ENCODE results near the gene SYTL3.
A peak's percentile ranks its signal among the peaks of the same experiment; 100 is the strongest.
"Not testable (repeated sequence)": the region's sequence is repeated elsewhere in the genome, so short reads cannot be mapped to it uniquely, and the experiment has no call there.

Gene SYTL3

DNA sequence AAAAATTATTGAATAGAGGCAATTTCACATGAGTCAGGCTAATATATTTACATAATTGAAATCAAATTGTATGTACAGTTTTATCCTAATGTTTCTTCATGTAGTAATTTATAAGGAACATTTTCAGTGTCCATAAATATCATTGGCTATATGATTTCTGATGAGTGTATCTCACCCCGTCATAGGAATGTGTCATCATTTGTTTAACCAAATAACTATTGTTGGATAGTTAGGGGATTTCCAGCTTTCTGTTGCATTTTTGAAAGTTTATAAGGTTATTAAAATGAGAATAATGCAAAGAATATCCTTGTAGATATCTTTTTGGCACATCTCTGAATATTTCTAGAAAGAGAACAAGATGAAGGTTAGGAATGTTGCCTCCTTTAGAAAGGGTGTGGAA, 39.0 kb downstream of the SYTL3 start:
- no peak for DNase-seq (ENCODE audit: low read depth in 3 of 3)

DNA sequence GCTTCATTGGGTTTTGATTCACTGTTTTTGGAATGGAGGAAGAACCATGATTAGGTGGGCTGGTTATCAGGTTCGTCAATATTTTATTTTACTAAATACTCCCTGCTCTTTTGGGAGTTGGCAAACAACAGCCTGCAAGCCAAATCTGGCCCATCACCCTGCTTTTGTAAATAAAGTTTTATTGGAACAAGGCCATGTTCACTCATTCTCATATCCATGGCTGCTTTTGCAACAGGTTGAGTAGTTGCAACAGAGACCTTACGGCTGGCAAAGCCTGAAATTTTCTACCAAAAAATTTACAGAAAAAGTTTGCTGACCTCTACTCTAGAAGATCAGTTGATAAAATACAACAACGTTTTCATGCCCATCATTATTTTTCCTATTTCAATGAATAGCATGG, 45.1 kb downstream of the SYTL3 start:
- no peak for DNase-seq (ENCODE audit: low read depth in 3 of 3)

DNA sequence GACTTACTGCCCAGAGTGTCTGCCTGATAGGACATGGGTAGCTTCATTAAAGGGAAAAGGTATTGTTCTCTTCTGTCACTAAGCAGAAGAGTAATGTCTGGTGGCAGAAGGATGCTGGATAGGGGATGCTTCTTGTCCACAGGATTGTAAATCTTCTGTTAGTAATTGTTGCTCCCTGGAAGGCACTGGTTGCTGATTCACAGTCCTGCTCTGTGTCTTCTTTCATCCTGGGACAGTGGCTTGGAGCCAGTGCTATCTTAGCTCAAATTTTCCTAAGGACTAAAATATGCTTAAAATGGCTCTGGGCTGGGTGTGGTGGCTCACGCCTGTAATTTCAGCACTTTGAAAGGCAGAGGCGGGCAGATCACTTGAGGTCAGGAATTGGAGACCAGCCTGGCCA, 48.0 kb downstream of the SYTL3 start:
- no peak for DNase-seq (ENCODE audit: low read depth in 3 of 3)

DNA sequence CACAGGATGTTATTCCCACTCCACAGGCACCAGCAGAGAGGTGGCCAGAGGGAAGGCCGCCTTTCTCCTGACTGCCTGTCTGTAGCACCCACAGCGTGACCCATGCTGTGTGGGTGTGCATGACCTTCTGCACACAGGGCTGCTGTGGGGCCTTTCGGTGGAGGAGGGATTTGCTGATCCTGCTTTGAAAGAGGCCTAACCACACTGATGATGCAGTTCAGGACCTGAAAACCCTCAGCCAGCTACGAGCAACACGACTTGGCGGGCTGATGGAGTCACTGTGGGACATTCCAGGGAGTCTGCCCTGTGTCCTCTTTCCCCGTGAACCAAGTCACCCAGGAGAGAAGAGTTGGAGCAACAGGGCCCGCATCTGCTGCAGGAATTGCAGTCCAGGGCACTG, 49.1 kb downstream of the SYTL3 start:
- no peak for DNase-seq (ENCODE audit: low read depth in 3 of 3)

DNA sequence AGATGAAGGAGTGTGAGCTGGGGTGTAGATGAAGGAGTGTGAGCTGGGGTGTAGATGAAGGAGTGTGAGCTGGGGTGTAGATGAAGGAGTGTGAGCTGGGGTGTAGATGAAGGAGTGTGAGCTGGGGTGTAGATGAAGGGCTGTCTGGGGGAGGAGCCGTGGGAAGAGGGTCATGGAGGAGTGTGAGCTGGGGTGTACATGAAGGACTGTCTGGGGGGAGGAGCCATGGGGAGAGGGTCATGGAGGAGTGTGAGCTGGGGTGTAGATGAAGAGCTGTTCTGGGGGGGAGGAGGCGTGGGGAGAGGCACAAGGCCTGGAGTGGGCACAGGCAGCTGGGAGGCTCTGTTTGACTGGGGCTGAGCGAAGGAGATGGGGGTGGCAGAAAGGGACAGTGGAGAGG, 51.4 kb downstream of the SYTL3 start:
- DNase-seq (ENCODE audit: low read depth in 3 of 3), result not testable (repeated sequence)

DNA sequence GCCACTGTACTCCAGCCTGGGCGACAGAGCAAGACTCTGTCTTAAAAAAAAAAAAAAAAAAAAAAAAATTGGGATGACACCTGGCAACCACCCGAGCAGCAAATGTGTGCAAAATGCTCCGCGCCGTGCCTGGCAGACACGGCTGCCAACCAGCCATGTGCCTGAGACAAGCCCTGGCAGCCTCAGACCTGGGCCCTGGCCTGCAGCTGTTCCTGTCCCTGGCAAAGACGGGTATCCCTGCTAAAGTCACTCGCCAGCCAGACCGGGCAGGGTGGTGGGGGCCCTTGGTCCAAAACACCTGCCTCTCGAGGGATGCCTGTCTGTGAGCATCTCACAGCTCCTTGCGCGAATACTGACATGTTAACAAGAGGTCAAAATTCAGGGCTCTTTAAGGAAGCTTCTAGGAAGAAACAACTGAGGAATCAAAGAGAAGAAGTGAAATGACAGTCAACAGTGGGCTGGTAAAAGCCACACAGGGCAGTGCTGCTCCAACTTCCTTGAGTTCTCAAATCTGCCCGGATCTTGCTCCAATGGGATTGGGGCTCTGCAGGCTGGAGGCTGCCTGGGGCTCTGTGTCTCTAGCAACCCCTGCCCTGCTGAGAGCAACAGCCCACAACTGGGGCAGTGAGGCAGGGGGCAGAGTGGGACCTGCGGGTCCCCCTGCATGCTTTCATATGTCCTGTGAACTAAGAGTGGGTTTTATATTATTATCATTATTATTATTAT, 53.4 kb downstream of the SYTL3 start:
- DNase-seq (ENCODE audit: low read depth in 3 of 3), result no peak

DNA sequence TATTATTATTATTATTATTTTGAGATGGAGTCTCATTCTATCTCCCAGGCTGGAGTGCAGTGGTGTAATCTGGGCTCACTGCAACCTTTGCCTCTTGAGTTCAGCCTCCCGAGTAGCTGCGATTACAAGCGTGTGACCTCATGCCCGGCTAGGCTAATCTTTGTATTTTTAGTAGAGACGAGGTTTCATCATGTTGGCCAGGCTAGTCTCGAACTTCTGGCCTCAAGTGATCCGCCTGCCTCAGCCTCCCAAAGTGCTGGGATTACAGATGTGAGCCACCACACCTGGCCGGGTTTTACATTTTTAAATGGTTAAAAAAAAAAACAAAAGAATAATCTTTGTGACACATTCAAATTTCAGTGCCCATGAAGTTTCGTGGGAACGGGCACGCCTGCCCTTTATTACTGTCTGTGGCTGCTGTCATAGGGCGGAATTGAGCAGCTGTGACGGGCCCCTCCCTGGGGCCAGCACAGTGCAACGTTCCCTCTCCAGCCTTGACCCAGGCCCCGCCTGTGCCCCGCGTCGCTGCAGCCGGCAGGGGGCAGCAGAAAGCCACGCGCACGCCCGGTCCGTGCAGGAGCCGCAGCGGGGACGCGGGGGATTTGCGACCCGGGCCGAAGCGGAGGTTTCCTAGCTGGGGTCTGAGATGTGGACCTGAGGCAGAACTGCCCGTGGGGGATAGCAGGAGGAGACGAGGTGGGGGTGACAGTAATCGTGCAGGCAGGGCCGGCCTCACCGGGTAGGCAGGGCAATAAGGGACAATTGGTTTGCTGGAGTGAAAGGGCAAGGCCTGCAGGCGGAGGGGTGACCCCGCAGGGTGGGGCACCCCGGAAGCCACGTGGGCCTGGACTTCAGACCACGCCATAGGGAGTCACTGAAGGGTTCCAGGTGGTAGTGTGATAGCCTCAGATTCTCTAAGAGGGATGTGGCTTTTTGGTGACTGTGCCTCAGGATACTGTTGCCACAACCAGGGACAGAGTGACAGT, 54.3 kb downstream of the SYTL3 start:
- peak; percentile 54 to 67 (median 58) for DNase-seq (ENCODE audit: low read depth in 3 of 3)

DNA sequence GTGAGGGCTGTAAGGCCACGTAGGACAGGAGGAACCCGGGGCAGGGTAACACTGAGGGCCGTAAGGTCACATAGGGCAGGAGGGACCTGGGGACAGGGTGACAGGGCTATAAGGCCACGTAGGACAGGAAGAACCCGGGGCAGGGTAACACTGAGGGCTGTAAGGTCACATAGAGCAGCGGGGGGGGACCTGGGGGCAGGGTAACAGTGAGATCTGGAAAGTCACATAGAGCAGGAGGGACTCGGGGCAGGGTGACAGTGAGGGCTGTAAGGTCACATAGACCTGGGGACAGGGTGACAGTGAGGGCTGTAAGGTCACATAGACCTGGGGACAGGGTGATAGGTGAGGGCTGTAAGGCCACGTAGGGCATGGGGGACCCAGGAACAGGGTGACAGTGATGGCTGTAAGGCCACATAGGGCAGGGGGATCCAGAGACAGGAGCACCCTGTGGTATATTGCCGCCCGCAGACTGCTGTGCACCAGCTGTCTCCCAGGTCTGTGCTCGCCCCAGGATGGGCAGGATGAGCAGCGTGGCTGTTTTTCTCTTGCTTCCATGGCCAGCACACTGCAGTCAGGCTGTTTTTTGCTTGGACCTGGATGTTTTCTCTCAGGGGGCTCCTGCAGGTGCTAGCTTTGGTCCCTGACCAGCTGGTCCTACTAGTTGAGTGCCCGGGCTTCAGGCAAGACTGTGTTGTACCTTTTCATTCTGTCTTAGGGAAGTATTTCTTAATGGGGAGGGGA, 55.7 kb downstream of the SYTL3 start:
- no peak for DNase-seq (ENCODE audit: low read depth in 3 of 3)

DNA sequence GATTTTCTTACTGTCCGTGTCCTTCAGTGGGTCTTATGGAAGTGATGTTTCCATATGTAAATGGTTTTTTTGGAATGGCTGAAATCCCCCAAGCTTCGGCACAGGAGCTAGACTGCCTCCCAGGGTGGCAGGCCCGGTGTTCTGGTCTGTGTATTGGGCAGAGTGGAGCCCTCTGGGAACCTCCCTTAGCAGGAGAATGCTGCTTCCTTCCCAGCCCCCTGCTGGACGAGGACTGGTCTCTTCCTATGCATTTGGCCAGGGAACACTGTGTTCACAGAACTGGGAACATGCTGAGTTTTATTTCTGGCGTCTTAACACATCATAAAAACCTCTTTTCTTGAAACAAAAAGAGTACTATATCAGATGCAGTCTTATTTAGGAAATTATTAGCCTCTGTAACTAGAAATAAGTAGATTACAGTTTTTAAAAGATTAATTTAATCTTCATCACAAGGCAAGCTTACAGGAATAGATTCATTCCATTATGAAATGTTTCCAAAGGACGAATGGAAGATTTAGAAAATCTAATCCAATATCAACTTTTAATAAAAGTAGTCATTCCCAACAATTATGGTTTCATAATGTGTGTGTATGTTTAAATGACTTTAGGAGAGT, 56.6 kb downstream of the SYTL3 start:
- no peak for DNase-seq (ENCODE audit: low read depth in 3 of 3)

DNA sequence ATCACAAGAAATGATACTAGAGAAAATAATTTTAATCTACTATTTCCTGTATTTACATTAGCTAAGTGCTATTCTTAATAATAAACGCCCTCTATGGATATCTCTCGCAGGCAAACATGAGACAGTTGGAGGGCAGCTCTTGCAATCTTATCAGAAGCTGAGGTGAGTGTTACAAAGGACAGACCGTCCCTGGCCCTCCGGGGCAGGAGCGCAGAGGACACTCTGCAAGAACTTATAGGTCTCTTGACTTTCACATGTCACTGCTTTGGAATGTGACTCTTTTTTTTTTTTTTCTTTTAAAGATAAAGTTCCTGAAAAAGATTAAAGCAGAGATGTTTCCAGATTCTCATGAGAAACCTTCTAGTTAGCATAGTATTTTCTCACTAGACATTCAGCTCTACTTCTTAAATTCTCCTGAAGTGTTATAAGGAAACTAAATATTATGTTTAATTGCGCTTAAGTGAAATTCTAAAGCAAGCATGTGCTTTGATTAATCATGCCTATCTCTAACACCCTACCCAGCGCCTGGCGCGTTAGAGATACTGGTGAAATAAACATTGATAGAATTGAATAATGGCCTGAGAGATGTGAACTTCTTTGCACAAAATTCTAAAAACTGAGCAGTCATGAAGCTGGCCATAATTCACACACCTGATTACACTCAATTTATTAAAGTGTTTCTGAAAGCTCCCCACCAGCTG, 57.4 kb downstream of the SYTL3 start:
- DNase-seq (ENCODE audit: low read depth in 3 of 3), result no peak

DNA sequence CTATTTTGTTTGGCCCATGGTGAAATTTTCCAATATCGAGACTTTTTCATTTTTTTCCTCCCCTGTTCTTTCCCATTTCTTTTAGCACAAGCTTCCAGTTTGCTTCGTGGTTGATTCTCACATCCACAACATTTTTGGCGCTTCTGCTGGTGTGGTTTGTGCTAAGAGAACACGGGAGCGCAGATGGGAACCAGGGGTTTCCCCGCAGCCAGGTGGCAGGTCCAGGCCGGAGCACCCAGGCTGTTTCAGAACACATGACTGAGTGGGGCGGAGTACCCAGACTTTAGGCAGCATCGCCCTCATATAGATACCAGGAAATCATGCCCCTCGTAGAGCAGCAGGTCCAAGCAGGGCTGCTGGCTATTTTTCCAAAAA, 58.0 kb downstream of the SYTL3 start:
- no peak for DNase-seq (ENCODE audit: low read depth in 3 of 3)

DNA sequence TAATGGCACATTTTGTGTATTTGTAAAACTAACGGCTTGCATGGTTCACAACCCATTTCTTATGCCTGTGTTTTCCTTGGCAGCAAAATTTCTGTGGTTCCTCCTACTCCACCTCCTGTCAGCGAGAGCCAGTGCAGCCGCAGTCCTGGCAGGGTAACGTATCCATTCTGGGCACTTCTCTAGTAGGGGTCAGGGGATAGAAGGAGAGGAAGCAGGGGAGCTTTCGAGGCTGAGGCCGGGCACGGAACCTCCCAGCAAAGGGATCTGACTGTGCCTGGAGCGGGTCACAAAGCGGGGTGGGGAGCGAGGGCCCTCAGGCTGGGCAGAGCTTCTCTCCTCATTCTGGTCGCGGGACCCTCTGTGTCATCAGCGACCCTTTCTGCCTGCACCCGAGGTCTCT, 58.4 kb downstream of the SYTL3 start:
- DNase-seq (ENCODE audit: low read depth in 3 of 3), result no peak

DNA sequence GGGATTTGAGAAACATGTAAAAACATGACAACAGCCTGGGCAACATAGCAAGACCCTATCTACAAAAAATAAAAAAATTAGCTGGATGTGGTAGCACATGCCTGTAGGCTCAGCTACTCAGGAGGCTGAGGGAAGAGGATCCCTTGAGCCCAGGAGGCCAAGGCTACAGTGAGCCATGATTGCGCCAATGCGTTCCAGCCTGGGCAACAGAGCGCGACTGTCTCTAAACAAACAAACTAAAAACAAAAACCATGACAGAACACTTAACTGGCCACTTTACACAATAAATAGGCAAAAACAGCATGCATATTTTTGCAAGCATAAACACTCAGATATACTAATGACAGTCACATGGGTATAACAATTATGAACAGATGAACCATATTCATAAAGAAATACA, 60.0 kb downstream of the SYTL3 start:
- DNase-seq (ENCODE audit: low read depth in 3 of 3), result no peak

DNA sequence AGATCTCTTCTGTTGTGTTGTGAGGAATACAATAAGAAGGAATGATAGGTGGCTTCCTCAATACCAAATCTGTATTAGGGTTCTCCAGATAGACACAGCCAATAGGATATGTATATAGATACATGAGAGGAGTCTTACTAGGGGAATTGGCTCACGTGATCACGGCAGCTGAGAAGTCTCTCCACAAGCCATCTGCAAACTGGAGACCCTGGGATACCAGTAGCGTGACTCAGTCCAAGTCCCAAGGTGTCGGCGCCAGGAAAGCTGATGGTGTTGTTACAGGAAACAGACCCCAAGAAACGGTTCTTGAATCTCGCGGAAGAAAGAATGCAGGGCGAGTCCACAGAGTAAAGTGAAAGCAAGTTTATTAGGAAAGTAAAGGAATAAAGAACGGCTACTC, 61.4 kb downstream of the SYTL3 start:
- no peak for DNase-seq (ENCODE audit: low read depth in 3 of 3)

DNA sequence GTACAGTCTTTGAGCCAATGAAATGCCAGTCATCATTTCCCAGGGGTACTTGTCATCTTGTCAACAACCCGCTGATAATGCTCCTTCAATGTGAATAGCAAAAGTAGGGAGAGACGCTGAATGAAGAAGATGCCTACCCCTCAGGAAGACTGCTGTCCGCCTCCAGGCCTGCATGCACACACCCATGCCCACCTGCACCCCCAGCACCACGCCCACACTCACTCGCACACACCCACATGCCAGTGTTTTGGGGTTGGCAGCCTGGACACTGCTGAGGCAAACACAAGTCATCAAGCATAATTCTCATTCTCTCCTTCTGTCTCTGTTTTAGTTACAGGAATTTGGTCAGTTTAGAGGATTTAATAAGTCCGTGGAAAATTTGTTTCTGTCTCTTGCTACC, 63.6 kb downstream of the SYTL3 start:
- no peak for DNase-seq (ENCODE audit: low read depth in 3 of 3)

DNA sequence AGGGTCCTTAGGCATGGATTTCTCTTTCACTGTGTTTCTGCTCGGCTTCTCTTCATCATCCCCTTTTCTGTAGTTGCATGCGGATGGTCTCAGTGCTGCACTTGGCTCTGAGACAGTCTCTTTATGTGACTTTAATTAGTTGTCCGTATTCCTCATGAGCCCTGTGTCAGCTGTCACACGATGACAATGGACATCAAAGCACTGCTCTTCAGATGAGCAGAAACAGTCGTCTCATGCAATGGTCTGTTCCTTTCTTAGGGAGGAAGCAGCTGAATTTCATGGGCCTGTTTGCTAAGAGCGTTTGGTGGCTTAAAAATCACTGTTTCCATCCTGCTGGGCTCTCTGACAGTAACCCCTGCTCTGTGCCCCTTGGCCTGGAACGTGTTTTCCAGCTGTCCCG, 64.9 kb downstream of the SYTL3 start:
- no peak for DNase-seq (ENCODE audit: low read depth in 3 of 3)

DNA sequence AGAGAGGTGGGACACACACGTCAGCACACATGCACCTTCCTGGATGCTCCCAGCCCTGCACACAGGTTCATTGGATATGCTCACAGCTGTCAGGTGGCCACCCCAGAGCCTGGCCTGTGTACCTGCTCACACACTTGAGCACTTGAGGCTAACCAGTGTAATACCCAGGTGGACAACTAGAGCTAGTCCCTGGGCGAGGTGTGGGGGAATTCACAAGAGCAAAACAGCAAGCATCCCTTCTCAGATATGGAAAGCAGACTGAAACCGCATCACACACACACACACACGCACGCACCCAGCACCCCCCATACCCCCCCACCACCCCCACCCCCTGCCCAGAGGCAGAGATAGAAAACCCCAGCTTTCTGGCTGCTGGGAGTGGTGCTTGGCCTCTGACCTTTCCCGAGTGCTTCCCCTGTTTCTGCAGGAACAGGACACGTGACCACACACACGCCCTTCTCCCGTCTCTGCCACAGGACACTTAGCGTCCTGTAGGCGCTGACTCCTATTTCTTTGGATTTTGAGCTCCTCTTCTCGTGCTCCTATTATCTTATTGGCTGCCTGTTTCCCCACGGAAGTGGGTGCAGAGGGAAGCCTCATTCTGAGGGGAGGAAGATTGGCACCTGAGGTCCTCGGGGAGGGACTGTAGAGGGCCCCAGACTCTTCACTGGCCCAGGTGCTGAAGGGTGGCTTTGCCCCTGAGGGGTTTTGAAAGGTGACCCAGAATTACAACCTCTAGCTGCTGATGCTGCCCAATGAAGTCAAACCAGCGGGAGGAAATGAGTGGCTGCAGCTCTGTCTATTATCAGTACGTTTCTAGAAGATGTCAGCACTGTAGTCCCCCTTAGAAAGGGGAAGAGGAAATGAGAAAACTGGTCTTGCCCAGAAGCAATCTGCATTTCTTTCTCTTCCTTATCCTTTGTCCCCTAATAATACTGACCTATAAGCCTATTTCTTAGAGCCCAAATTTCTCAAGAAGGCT, 65.8 kb downstream of the SYTL3 start:
- DNase-seq (ENCODE audit: low read depth in 3 of 3), result no peak

DNA sequence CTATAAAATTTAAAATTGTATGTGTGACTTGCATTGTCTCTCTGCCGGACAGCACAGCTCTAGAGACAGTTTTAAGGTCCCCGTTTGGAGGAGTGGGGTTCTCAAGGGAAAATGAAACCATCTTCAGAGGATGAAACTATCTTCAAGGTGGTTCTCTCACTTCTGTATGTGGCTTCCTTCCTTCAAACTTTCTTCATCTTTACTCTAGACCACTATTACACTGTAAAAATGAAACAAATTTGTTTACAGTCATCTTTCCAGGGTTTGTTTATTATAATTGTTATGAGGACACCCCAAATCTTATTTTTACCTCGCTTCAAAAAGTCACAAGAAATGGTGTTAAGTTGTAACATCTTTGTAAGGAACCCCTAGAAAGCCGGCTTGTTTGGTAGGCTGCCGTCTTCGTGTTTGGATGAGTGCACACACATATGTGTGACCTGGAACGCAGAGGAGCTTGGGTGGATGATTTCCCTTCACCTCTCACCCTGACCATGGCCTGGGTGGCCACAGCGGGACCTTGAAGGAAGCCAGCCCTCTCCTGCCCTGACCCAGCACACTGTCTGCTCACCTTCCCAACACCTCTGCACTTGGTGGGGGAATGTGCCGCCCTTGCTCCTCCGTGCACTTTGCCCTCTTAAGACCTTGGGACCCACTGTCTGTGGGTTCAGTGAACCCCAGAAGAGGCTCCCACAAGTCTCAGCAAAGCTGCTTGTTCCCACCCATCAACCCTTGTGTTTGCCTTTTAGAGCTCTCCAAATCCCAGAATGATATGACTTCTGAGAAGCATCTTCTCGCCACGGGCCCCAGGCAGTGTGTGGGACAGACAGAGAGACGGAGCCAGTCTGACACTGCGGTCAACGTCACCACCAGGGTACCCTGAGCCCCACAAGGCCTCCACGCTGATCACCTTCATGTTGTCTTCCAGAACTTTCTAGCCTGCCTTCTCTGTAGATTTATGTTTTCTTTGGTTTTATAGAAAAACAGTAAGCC, 67.8 kb downstream of the SYTL3 start:
- no peak for DNase-seq (ENCODE audit: low read depth in 3 of 3)
